NCI-H2171 (cell line): Measurements from ENCODE around the gene ABHD12.

Experiments used
- DNase-seq: peaks from one replicate; lab custom pipeline; 2025; lab: John Stamatoyannopoulos, UW

The ABHD12 gene

DNA sequence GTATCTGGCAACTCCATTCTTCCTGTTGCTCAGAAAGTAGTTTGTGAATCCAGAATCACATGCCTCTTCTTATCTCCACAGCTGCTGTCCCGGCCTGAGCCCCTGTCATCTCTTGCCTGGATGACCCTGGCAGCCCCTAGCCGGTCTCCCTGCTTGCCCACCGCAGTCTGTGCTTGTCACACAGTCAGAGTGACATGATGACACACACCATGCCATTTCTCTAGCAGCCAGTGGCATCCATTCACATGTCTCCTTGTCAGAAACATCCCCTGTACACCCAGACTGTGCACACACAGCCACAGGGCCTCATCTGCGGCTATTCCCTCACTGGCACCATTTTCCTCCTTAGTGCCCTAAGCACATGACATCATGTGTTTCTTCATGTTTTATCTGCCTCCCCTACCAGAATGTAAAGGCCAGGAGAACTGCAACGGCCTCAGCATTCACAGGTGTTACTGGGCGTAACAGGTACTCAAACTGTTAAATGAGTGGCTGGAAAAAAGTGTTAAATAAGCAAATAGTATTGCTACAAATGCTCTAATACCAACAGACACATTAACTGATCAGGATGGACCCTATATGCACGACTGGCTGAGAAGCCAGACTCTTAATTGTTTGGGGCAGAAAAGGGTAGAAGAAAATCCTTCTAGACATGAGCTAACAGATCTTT is 9.6 kb downstream of the ABHD12 start:
- no peak for DNase-seq

DNA sequence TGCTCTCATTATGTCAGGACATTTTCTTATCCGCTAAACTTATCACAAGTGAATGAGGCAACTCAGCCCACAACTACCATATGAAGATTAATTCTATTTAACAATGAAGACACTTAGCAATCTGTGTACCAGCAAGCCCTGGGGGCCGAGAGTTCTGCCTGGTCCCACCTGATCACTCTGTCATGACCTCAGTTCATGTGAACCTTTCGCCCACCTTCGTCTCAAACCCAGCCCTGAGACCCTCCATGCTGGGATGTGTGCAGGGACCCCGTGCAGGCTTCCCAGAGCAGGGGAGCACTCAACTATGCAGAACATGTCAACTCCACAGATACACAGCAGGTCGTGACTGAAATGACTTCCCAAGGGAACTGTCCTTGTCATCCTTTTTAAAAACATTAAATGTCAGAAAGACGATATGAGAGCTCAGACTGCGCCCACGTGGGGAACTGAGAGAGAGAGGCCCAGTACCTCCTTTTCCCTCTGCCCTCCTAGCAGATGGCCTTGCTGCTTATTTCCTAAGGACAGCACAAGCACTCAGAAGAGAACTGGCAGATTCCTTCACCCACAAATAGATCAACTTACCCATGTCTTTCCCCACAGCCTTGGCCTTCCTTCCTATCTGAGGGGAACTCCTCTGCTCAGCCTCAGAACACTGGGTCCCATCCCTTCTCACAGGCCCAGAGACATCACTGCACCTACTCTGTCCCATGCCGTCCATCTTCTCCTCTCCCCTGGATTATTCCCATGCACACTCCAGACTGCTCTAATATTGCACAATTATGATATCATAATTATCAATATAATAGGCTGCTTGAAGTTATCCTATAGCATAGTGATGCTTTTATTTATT is 11.5 kb downstream of the ABHD12 start:
- DNase-seq = no peak

DNA sequence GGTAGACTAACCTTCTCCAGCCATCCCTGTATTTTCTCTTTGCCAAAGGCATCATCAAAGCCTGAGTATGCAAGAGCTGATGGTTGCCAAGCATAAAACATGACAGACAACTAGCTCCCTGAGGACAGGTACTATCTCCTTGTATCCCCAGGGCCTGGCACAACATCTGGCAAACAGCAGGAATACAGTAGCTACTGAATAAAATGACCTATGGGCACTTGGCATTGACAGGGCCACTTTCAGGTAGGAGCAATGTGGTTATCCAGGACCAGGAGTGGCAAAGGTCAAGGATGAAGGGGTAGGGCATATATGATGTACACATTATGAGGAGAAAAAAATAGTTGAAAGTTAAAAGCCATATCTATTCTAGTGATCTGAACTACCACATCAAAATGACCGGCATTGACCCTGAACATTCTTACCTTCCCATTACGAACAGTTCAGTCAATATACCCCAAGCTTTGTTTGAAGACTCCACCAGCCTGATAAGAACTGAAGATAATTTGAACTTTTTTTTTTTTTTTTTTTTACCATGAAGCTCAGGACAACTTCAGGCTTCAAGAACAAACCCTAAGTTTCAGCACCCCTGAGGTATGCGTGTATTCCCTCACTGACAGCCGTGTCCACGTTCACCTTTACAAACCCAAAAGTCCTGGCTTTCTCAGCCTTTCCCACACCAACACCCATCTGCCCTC is 12.3 kb downstream of the ABHD12 start:
- DNase-seq = no peak

DNA sequence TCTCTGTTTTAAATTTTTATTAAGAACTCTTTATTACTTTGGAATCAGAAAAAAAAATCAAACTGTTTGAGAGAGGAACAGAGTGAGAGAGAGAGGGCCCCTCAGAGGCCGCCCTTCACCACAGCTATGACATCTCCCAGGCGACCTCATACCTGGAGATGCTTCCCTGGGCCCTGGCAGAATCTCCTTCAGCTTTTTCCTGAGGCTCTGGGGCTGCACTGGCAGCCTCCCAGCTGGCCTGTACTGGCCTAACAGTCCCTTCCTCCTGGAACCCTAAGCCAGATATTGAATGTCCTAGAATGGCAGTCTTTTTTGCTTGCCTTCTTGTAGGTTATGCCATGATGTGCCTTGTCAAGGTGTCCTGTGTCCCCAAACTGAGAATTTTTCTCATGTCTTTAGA is 13.7 kb downstream of the ABHD12 start:
- DNase-seq = no peak

DNA sequence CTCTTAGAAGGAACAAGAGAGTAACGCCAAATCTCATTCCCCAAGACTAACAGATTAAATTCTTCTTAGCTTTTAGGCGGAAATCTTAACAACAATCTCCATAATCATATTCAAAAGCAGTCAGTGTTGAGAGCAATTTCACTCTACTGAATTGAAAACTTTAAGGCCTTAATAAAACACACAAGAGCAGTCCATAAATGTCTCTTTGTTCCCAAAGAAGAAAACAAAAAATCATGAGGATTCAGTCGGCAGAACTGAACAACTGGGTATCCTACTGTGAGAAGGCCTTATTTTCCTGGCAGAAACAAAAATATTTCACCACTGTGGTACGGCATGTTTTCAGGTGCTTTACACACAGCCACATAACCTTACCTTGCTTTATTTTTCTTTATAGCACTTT is 14.4 kb downstream of the ABHD12 start:
- no peak for DNase-seq

DNA sequence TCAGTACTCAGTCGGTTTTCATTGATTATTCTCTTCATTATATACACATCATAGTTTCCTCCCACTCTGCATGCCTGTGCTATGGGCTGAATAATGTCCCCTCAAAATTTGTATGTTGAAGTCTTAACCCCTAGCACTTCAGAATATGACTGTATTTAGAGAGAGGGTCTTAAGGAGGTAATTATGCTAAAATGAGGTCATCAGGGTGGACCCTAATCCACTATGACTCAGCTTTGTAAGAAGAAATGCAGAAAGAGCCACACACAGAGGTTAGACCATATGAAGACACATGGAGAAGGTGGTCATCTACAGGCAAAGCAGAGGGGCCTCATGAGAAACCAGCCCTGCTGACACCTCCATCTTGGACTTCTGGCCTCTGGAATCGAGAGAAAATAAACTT is 15.8 kb downstream of the ABHD12 start:
- DNase-seq = no peak

DNA sequence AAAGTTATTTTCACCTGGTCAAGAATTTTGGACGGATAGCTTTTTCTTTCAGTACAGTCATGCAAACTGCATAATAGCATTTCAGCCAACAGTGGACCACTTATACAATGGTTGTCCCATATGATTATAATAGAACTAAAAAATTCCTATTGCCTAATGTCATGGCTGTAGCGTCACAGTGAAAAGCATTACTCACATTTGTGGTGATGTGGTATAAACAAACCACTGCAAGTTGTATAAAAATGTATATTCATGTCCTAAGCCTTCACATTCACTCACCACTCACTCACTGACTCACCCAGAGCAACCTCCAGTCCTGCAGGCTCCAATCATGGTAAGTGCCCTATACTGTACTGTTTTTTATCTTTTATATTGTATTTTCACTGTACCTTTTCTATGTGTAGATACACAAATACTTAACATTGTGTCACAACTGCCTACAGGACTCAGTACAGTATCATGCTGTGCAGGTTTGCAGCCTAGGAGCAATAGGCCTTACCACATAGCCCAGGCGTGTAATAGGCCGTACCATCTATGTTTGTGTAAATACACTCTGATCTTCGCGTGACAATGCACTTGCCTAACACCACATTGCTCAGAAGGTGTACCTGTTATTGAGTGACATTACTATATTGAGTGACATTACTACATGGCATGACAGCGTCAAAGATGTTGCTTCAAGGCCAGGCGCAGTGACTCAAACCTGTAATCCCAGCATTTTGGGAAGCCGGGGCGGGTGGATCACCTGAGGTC is 17.9 kb downstream of the ABHD12 start:
- no peak for DNase-seq

DNA sequence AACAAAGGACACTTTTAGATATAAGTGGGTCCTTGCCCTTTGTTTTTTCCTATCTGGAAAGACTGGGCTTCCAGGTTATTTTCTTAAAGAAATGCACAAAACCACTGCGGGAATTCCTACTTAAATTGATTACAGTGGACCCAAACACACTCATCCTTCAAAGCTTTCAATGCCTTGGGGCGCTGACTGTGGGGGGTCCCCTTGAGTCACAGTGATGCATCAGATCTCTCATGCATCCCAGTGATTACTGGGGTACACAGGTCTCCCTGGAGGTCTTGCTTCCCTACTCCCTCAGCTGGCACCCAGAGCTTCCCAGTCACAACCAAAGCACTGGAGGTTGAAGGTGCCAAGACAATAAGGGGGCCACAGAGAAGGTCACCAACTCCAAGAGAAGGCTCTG is 20.7 kb downstream of the ABHD12 start:
- DNase-seq = no peak

DNA sequence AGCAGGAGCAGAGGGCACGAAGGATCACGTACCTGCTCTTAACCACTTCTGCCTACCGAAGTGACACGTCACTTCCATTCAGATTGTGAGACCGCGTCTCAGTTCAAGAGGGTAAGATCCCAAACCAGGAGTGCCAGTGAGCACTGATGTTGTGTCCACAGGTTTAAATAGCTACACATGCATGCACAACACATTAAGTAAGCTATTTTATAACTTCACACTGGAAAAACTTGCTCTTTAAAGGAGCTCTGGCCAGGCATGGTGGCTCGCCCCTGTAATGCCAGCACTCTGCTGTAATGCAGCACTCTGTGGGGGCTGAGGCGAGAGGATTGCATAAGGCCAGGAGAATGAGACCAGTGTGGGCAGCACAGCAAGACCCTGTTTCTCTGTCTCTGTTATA is 21.1 kb downstream of the ABHD12 start:
- no peak for DNase-seq

DNA sequence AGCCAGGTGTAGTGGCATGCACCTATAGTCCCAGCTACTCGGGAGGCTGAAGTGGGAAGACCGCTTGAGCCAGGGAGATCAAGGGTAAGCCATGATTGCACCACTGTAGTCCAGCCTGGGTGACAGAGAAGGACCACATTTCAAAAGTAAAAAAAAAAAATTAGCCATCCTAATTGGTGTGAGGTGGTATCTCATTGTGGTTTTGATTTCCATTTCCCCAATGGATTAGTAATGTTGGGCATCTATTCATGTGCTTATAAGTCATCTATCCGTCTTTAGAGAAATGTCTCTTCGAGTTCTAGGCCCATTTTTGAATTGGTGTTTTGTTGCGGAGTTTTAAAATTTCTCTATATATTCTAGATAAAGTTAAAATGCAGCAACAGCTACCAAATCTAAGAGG is 21.7 kb downstream of the ABHD12 start:
- DNase-seq = no peak

DNA sequence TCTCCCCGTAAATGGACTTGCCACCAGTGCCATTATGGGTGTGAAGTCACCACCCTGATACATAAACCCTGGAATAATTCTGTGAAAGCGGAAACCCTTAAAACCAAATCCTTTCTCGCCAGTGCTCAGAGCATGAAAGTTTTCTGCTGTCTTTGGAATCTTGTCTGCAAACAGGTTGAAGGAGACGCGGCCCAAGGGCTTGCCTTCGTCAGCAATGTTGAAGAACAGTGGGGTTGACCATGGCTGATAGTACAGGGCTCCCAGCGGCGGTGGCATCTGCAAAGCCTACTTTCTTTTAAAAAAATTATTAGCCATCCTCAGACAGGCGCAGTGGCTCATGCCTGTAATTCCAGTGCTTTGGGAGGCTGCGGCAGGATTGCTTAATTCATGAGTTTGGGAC is 22.1 kb downstream of the ABHD12 start:
- DNase-seq = no peak

DNA sequence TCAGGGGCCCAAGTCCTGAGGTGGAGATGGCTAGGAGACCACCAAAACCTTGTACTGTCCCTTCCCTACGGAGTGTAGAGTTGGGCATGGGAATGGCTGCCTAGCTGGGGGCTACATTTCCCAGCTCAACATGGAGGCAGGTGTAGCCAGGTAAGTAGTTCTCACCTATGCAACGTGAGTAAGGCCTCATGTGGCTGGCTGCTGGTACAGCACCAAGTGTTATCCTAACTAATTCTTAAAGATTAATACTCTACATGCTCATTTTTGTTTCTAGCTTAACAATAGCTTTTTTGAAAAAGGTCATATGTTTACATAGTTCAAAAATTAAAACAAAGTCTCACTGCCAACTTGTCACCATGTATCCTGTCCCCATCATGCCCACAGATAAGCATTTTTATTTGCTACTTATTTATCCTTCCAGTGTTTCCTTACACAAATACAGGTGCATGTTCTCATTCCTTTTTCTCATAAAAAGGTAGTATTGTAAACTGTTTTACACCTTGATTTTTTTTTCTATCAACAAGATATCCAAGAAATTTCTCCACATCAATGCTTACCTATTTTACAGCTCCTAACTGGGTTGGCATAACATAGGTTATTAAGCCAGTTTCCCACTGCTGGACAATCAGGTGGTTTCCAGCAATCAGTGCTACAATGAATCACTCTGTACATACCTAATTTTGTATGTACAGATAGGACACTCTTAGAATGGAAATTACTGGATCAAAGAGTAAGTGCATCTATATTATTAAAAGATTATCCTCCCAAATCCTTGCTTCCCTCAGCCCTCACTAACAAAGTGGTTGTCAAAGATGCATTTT is 25.5 kb downstream of the ABHD12 start:
- DNase-seq = no peak

DNA sequence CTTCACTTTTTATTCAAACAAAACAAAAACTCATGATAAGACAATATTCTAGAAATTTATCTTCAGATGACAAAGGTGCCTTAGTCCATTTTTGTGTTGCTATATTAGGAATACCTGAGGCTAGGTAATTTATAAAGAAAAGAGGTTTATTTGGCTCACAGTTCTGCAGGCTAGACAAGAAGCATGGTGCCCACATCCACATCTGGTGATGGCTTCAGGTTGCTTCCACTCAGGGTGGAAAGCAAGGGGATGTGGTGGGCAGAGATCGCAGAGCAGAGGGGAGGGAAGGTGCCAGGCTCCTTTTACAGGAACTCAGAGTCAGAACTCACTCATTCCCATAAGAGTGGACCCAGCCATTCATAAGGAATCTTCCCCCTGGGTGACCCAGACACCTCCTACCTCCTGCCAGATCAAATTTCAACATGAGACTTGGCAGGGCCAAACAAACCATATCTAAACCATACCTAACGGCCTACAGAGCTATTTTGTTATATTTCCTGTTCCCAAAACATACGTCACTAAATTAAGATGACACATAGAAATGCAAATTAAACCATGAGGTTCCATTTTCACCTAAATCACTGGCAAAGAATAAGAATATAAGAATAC is 26.4 kb downstream of the ABHD12 start:
- DNase-seq = no peak

DNA sequence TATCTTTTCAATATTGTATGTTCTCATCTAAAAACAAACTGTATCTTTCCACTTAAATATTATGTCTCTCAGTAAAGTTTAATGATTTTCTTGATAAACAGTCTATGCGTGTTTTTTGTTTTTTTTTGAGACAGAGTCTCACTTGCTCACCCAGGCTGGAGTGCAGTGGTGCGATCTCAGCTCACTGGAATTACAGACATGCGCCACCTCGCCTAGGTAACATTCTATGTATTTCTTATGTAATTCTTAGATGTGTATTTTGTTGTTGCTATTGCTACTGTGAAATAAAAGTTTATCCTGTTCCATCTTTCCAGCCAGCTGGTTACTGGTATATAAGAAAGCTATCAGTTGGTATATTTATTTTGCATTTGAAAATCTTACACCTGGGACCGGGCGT is 29.4 kb downstream of the ABHD12 start:
- DNase-seq = no peak

DNA sequence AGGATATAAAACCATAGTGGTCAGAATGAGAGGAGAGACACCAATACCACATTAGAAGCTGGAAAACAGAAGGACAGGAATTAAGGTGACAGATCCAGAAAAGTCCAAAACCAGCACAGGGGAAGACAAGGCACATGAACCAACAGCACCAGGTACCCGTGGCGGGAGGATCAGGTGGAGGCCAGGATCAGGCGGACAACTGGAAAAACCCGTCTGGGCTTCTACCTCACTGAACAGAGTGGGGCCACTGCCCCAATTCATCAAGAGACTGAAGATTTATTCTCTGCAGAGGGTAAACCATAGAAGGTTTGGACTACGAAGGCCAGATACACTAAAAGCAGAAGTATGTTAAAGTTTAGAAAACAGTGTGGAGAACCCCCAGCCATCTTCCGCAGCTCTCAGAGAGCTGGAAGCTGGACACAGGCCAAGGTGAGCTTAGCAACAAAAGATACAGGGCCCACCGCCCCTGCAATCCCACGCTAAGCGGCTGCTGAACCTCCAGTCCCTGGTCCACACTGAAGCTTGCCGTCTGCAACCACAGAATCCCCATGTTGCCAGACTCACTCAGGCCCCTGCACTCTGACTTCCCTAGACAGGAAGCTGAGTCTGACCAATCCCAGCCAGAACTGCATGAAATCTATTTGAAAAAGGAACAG is 29.9 kb downstream of the ABHD12 start:
- DNase-seq = no peak

DNA sequence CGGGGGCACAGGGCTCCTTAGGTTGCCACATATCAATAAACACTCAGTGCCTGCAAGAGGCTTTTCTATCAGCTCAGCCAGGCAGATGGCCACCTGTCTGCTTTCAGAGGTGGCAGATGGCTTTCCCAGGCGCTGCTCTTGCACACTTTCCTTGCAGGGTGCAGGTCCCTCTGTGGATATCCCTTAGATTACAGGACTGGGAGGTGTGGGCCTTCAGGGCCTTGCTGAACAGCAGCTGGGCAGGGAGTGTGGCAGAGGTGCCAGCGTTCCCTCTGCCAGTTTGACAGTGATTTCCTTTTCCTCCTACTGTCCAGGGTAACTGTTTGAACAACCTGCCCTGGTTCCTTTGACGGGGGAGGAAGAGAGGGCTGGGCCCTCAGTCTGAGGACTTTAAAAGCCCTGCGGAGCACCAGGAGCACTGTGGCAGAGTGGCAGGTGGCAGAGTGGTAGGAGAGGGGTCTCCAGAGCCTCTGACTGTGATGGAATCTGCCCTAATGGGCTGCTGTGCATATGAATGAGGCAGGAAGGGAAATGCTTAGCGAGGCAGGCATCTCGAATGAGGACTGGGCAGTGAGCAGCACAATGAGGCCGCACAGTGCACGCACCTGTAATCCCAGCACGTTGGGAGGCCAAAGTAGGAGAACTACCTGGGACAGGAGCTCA is 34.2 kb downstream of the ABHD12 start:
- DNase-seq = peak; percentile 95

DNA sequence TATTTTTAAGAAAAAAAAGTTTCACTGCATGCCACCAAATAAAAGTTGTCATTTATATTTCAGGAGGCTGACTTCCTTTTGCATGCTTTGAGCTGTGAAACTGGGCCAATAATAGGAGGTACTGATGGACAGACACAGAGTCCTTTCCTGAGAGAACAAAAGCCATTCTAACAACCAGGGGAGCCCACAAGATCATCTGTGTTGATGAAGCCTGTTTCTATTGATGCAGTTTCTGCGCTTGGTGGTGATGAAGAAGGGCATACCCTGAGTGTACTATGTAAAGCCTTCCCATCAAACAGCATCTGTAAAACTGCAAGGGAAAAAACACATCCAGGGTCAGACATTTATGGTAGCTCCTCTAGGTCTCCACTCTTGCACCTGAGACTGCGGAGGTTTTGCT is 34.8 kb downstream of the ABHD12 start:
- DNase-seq = no peak

DNA sequence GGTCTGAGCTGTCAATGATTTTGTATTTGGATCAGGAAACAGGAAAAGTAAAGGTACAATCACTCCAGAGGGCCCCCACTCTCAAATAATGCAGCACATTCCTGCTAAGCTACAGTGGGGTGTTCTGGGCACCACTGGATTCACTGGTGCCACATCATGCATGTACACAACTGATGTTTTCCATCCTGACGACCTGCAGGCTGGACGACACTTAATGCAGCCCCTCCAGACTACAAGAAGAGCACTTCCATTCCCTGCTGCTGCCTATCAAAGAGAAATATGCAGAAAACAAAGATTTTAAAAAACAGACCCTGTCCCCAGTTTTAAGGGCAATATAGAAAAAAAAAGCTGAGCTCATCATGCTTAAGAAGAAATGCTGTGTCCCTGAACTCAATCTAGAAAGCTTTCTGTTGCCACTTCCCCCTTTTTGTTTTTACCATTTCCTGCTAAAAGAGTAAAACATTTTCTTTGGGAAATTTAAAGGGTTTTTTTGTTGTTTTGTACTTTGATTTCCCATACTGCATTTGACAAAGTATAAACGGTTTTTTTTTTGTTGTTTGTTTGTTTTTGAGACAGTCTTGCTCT is 35.5 kb downstream of the ABHD12 start:
- DNase-seq = no peak
